Fibroblast of lung (primary cell): Measurements from ENCODE around the gene GBA3. TPM values are rescaled to one million over a fixed set of nuclear protein-coding genes. Genes with fewer than 3 reads are reported as not detected.
A peak's percentile ranks its signal among the peaks of the same experiment; 100 is the strongest.

ENCODE experiments used
- DNase-seq, 2 donors: peaks; one replicate each; pipeline versions ENCODE4 v3.0.0 to v3.0.0-alpha.2; 2010; ENCODE audit warnings: low read depth in 2 of 2
- H2AFZ ChIP-seq: 2 replicates; pipeline ENCODE4 v1.5.1; 2012; ENCODE audit warnings: low read length, control low read depth, inconsistent platforms
- H3K27ac ChIP-seq: 2 replicates; pipeline ENCODE4 v1.5.1; 2011; ENCODE audit warnings: low read length, control low read depth; ENCODE audit not compliant: insufficient read depth
- H3K27me3 ChIP-seq: 2 replicates; pipeline ENCODE4 v1.5.1; 2011; ENCODE audit warnings: mild to moderate bottlenecking, low read length; ENCODE audit not compliant: control insufficient read depth, insufficient read depth
- H3K36me3 ChIP-seq: 2 replicates; pipeline ENCODE4 v1.5.1; 2011; ENCODE audit warnings: low read length; ENCODE audit not compliant: control insufficient read depth, insufficient read depth
- H3K4me1 ChIP-seq: 2 replicates; pipeline ENCODE4 v1.5.1; 2011; ENCODE audit warnings: low read length; ENCODE audit not compliant: control insufficient read depth, insufficient read depth; ENCODE audit errors: extremely low read depth
- H3K4me2 ChIP-seq: 2 replicates; pipeline ENCODE4 v1.5.1; 2011; ENCODE audit warnings: low read length, control low read depth; ENCODE audit not compliant: insufficient read depth; ENCODE audit errors: extremely low read depth
- H3K4me3 ChIP-seq, 4 experiments: fragments of 200-600 bp in 1 of 4; sonication (generic) in 1 of 4; replicated peaks in 1 of 4; 2 replicates each; pipeline ENCODE4 v1.5.1; 2011 to 2016; ENCODE audit warnings: low read length in 4 of 4, low read depth in 3 of 4, mild to moderate bottlenecking in 3 of 4, control low read depth in 2 of 4, inconsistent platforms in 1 of 4, mixed read lengths in 1 of 4; ENCODE audit not compliant: insufficient read depth in 1 of 4; ENCODE audit errors: control extremely low read depth in 1 of 4
- H3K79me2 ChIP-seq: 2 replicates; pipeline ENCODE4 v1.5.1; 2012; ENCODE audit warnings: mild to moderate bottlenecking, low read length, inconsistent platforms; ENCODE audit not compliant: control insufficient read depth, insufficient read depth
- H3K9ac ChIP-seq: 2 replicates; pipeline ENCODE4 v1.5.1; 2011; ENCODE audit warnings: mild to moderate bottlenecking, low read length, control low read depth; ENCODE audit not compliant: insufficient read depth
- H3K9me3 ChIP-seq: 2 replicates; pipeline ENCODE4 v1.5.1; 2012; ENCODE audit warnings: low read depth, low read length; ENCODE audit not compliant: control insufficient read depth, insufficient read depth
- H4K20me1 ChIP-seq: 2 replicates; pipeline ENCODE4 v1.5.1; 2011; ENCODE audit warnings: low read length; ENCODE audit not compliant: control insufficient read depth, insufficient read depth; ENCODE audit errors: extremely low read depth
- EZH2 ChIP-seq: IDR thresholded peaks from 2 replicates; pipeline ENCODE4 v1.5.1; 2012; ENCODE audit warnings: low read length, control low read depth, mild to moderate bottlenecking; ENCODE audit errors: missing control alignments
- polyA plus RNA-seq, 2 donors: library from polyadenylated mRNA; depleted of rRNA in 1 of 2; stranded (reverse) in 1 of 2; unstranded in 1 of 2; fragments of >200 nt; gene quantifications; 2 replicates each; pipeline ENCODE4 v1.2.1, GENCODE V29; 2011 to 2012; ENCODE audit warnings: missing spikeins in 1 of 2
- total RNA-seq: library from RNA; depleted of rRNA; stranded (reverse); fragments of >200 nt; gene quantifications from 2 replicates; pipeline ENCODE4 v1.2.1, GENCODE V29; 2014
- TF ChIP-seq, protein P1 (sequence below), 2 donors: IDR thresholded peaks in 1 of 2; conservative IDR thresholded peaks in 1 of 2; 1 replicate in 1 of 2; 2 replicates in 1 of 2; pipeline ENCODE4 v1.5.1; 2011 to 2012; ENCODE audit warnings: low read length in 2 of 2, control low read depth in 1 of 2, inconsistent platforms in 1 of 2, low read depth in 1 of 2, mild to moderate bottlenecking in 1 of 2

Gene GBA3
- total and polyA plus RNA-seq, 2 donors (not counting 1 experiment from before 2014, with no cell fraction given): not detected

DNA sequence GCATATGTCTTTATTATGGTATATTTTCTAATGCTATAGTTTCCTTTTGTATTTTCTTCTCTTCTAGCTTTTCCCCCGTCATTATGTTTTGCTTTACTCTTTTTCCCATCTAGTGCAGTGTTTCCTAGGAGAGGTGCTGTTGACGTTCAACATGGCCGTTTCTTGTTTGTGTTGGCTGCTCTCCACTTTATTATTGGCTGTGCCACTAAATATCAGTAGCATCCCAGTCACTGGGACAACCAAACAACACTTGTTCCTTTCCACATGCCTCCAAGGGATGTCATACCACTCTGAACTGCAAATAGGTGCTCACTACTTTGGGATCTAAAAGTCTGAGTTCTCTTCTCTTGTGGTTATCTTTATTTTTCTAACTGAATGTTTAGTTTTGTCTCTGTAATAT is 26.5 kb downstream of the GBA3 start:
- Histone ChIP-seq H3K4me3 (no peak overlapping the region), H2AFZ (no peak overlapping the region), H3K9me3 (no peaks in the 10 kb centered on the region), H3K4me2 (no peak overlapping the region), H3K9ac (no peak overlapping the region), H3K4me1 (no peaks in the 10 kb centered on the region), H4K20me1 (no peaks in the 10 kb centered on the region), H3K36me3 (no peaks in the 10 kb centered on the region), H3K27me3 (no peaks in the 10 kb centered on the region), H3K79me2 (no peaks in the 10 kb centered on the region), H3K27ac (no peak overlapping the region)
- TF ChIP-seq EZH2: no peak
- TF ChIP-seq, protein P1, sequence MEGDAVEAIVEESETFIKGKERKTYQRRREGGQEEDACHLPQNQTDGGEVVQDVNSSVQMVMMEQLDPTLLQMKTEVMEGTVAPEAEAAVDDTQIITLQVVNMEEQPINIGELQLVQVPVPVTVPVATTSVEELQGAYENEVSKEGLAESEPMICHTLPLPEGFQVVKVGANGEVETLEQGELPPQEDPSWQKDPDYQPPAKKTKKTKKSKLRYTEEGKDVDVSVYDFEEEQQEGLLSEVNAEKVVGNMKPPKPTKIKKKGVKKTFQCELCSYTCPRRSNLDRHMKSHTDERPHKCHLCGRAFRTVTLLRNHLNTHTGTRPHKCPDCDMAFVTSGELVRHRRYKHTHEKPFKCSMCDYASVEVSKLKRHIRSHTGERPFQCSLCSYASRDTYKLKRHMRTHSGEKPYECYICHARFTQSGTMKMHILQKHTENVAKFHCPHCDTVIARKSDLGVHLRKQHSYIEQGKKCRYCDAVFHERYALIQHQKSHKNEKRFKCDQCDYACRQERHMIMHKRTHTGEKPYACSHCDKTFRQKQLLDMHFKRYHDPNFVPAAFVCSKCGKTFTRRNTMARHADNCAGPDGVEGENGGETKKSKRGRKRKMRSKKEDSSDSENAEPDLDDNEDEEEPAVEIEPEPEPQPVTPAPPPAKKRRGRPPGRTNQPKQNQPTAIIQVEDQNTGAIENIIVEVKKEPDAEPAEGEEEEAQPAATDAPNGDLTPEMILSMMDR (conservative IDR thresholded peaks at IDR 0.05 in 1 of 2, IDR thresholded peaks at IDR 0.05 in 1 of 2; ENCODE audit: low read depth in 1 of 2, low read length in 2 of 2): no peak
- DNase-seq: peak in 1 of 2 donors; percentile 6

DNA sequence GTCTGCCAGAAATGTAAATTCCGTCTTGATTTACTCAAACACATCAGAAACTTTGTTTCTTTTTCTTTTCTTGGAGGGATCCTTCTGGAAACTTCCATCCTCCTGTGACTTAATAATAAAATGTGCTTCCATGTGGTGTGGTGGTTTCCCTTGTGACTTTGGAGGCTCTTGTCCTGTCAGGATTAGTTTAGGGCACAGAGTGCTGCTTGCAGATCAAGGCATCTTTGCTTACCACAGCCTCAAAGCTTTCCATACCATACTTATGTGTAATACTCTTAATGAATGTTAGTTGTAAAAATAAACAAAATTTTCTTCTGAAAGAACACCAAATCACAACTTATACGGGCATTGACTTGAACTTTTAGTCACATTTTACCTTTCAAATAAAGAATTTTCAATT is 27.4 kb downstream of the GBA3 start:
- no peak overlapping the region for H3K9ac ChIP-seq
- H3K27me3 ChIP-seq: no peaks in the 10 kb centered on the region
- no peak overlapping the region for H3K4me2 ChIP-seq
- TF ChIP-seq EZH2: no peak
- TF ChIP-seq, protein P1 (conservative IDR thresholded peaks at IDR 0.05 in 1 of 2, IDR thresholded peaks at IDR 0.05 in 1 of 2; ENCODE audit: low read depth in 1 of 2, low read length in 2 of 2): no peak
- H3K9me3 ChIP-seq: no peaks in the 10 kb centered on the region
- H3K4me3 ChIP-seq: no peak overlapping the region
- no peaks in the 10 kb centered on the region for H4K20me1 ChIP-seq
- no peak overlapping the region for H2AFZ ChIP-seq
- H3K36me3 ChIP-seq: no peaks in the 10 kb centered on the region
- no peaks in the 10 kb centered on the region for H3K79me2 ChIP-seq
- no peaks in the 10 kb centered on the region for H3K4me1 ChIP-seq
- peak; percentile 60 to 73 for DNase-seq
- no peak overlapping the region for H3K27ac ChIP-seq

DNA sequence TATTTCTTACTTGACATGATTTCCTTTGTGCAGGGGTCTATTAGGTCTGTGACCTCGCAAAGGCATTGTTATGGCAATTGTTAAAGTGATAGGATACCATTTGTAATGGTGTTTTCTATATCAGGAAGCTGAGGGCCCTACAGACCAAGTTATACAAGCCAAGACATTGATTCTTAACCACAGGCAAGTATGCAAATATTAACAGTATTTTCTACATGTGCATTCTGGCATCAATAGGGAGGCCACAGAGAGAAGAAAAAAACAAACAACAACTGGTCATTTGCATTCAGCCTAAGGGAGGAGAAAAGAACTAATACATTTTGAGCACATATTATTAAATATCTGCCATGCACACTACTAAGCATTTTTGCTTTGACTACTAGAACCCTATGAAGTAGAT is 28.5 kb downstream of the GBA3 start:
- H2AFZ ChIP-seq: no peak overlapping the region
- H3K4me2 ChIP-seq: no peak overlapping the region
- no peak overlapping the region for H3K9ac ChIP-seq
- H4K20me1 ChIP-seq: no peaks in the 10 kb centered on the region
- DNase-seq: no peak
- H3K27ac ChIP-seq: no peak overlapping the region
- H3K36me3 ChIP-seq: no peaks in the 10 kb centered on the region
- TF ChIP-seq, protein P1 (conservative IDR thresholded peaks at IDR 0.05 in 1 of 2, IDR thresholded peaks at IDR 0.05 in 1 of 2; ENCODE audit: low read depth in 1 of 2, low read length in 2 of 2): no peak
- TF ChIP-seq EZH2: no peak
- H3K79me2 ChIP-seq: no peaks in the 10 kb centered on the region
- no peaks in the 10 kb centered on the region for H3K4me1 ChIP-seq
- no peaks in the 10 kb centered on the region for H3K9me3 ChIP-seq
- no peak overlapping the region for H3K4me3 ChIP-seq
- H3K27me3 ChIP-seq: no peaks in the 10 kb centered on the region
